ENCODE results near the gene USP25. TPM values are rescaled to one million over a fixed set of nuclear protein-coding genes. Genes with fewer than 3 reads are reported as not detected.

Gene USP25
- total RNA-seq, 1 experiment from 2014 or later, result 26.1 TPM

- POLR2A ChIA-PET, result no interaction called here
- in situ Hi-C loops (cut with HindIII; ENCODE audit: low pct_unique_long_range_greater_than_20kb, low sequenced_read_pairs), result no loop called here
- Histone ChIP-seq H3K27ac (ENCODE audit: low read length) (no peak overlapping the region), H3K27me3 (ENCODE audit: control insufficient read depth, insufficient read depth, low read length) (no peaks in the 10 kb centered on the region), H3K4me1 (ENCODE audit: control insufficient read depth, insufficient read depth, low read length) (no peaks in the 10 kb centered on the region), H3K4me3 (ENCODE audit: low read depth in 2 of 2, low read length in 2 of 2) (no peak overlapping the region), H3K36me3 (ENCODE audit: control insufficient read depth, insufficient read depth, low read length) (no peaks in the 10 kb centered on the region; the same call in 1 of the 2 replicates), H3K9me3 (ENCODE audit: control insufficient read depth, insufficient read depth, low read depth, low read length) (no peaks in the 10 kb centered on the region)
- CTCF ChIA-PET, result no interaction called here
- intact Hi-C loops (cut with micrococcal nuclease; ENCODE audit: unreplicated experiment), result no loop called here
- ATAC-seq (no peak), DNase-seq (ENCODE audit: low read depth, low spot score) (no peak)
- no TSS peak for BruUV-seq (replicated peaks)
- TF ChIP-seq CTCF (IDR thresholded peaks at IDR 0.05) (no peak), POLR2AphosphoS5 (IDR thresholded peaks at IDR 0.05; ENCODE audit: low read depth, low read length) (no peak), SIN3A (IDR thresholded peaks at IDR 0.05; ENCODE audit: borderline replicate concordance, insufficient read depth, low read depth, low read length) (no peak), REST (IDR thresholded peaks at IDR 0.05; ENCODE audit: insufficient read depth in 1 of 2, low read depth in 2 of 2, low read length in 1 of 2) (no peak), TCF7L2 (IDR thresholded peaks at IDR 0.05; ENCODE audit: low read depth, low read length) (no peak)
Observed at GRCh38 chr21:15874615-15875014, 144.8 kb downstream of the USP25 start.

GRCh38 chr21:15875286-15875685, 145.5 kb downstream of the USP25 start:
- H3K27ac ChIP-seq (ENCODE audit: low read length), result no peak overlapping the region
- TF ChIP-seq TCF7L2 (IDR thresholded peaks at IDR 0.05; ENCODE audit: low read depth, low read length) (no peak), SIN3A (IDR thresholded peaks at IDR 0.05; ENCODE audit: borderline replicate concordance, insufficient read depth, low read depth, low read length) (no peak), REST (IDR thresholded peaks at IDR 0.05; ENCODE audit: insufficient read depth in 1 of 2, low read depth in 2 of 2, low read length in 1 of 2) (no peak)
- no peaks in the 10 kb centered on the region for H3K9me3 ChIP-seq (ENCODE audit: control insufficient read depth, insufficient read depth, low read depth, low read length)
- BruUV-seq (replicated peaks), result no TSS peak
- ChIA-PET POLR2A (no interaction called here), CTCF (no interaction called here)
- in situ Hi-C loops (cut with HindIII; ENCODE audit: low pct_unique_long_range_greater_than_20kb, low sequenced_read_pairs) (no loop called here), intact Hi-C loops (cut with micrococcal nuclease; ENCODE audit: unreplicated experiment) (no loop called here)
- no peaks in the 10 kb centered on the region; the same call in 1 of the 2 replicates for H3K36me3 ChIP-seq (ENCODE audit: control insufficient read depth, insufficient read depth, low read length)
- H3K4me1 ChIP-seq (ENCODE audit: control insufficient read depth, insufficient read depth, low read length), result no peaks in the 10 kb centered on the region
- ATAC-seq, result no peak
- H3K27me3 ChIP-seq (ENCODE audit: control insufficient read depth, insufficient read depth, low read length), result no peaks in the 10 kb centered on the region
- no peak for DNase-seq (ENCODE audit: low read depth, low spot score)
- no peak overlapping the region for H3K4me3 ChIP-seq (ENCODE audit: low read depth in 2 of 2, low read length in 2 of 2)

Measured in Panc1 (cell line).